Liver (tissue), 9 donors: Measurements from ENCODE around the gene PLPP4. TPM values are rescaled to one million over a fixed set of nuclear protein-coding genes. Genes with fewer than 3 reads are reported as not detected.

Source experiments
- DNase-seq: peaks from one replicate; pipeline ENCODE4 v3.0.0-alpha.2; 2017; ENCODE audit warnings: low spot score
- H3K27ac ChIP-seq, 2 donors: one replicate each; pipeline ENCODE4 v1.7.0; 2013; ENCODE audit warnings: inconsistent platforms in 2 of 2, low read length in 2 of 2, control low read depth in 1 of 2, low read depth in 1 of 2, mild to moderate bottlenecking in 1 of 2
- H3K27me3 ChIP-seq, 4 donors: one replicate each; pipeline versions ENCODE4 v1.6.1 to v1.7.0; 2013; ENCODE audit warnings: low read length in 3 of 4, inconsistent platforms in 1 of 4, mild to moderate bottlenecking in 1 of 4, moderate library complexity in 1 of 4; ENCODE audit not compliant: control insufficient read depth in 4 of 4, insufficient read depth in 4 of 4
- H3K36me3 ChIP-seq, 4 donors: one replicate each; pipeline versions ENCODE4 v1.6.1 to v1.7.0; 2013; ENCODE audit warnings: low read length in 3 of 4, mild to moderate bottlenecking in 3 of 4, low read depth in 1 of 4, moderate library complexity in 1 of 4; ENCODE audit not compliant: control insufficient read depth in 4 of 4, insufficient read depth in 3 of 4
- H3K4me1 ChIP-seq, 4 donors: one replicate each; pipeline versions ENCODE4 v1.6.1 to v1.7.0; 2013; ENCODE audit warnings: low read length in 3 of 4, mild to moderate bottlenecking in 3 of 4, moderate library complexity in 1 of 4; ENCODE audit not compliant: control insufficient read depth in 4 of 4, insufficient read depth in 4 of 4
- H3K4me3 ChIP-seq, 3 donors: one replicate each; pipeline versions ENCODE4 v1.6.1 to v1.7.0; 2013; ENCODE audit warnings: low read length in 3 of 3, control low read depth in 1 of 3, low read depth in 1 of 3, mild to moderate bottlenecking in 1 of 3
- H3K9ac ChIP-seq, 2 donors: one replicate each; pipeline ENCODE4 v1.7.0; 2013; ENCODE audit warnings: low read length in 2 of 2, mild to moderate bottlenecking in 2 of 2, moderate library complexity in 2 of 2, control low read depth in 1 of 2, low read depth in 1 of 2
- H3K9me3 ChIP-seq, 4 donors: one replicate each; pipeline versions ENCODE4 v1.6.1 to v1.7.0; 2013; ENCODE audit warnings: low read length in 3 of 4; ENCODE audit not compliant: control insufficient read depth in 4 of 4
- EGR1 ChIP-seq, 2 donors: IDR thresholded peaks; 2 replicates each; pipeline ENCODE4 v1.6.1; 2016 to 2018; ENCODE audit warnings: antibody characterized with exemption in 2 of 2, low read depth in 2 of 2
- FOXA1 ChIP-seq: IDR thresholded peaks from 2 replicates; pipeline ENCODE4 v1.6.1; 2016; ENCODE audit warnings: antibody characterized with exemption
- FOXA2 ChIP-seq: IDR thresholded peaks from 2 replicates; pipeline ENCODE4 v1.6.1; 2016; ENCODE audit warnings: antibody characterized with exemption
- HNF4A ChIP-seq, 2 donors: conservative IDR thresholded peaks; 2 replicates each; pipeline ENCODE4 v1.6.1; 2016; ENCODE audit warnings: antibody characterized with exemption in 2 of 2, mild to moderate bottlenecking in 2 of 2
- NR2F2 ChIP-seq: IDR thresholded peaks from 2 replicates; pipeline ENCODE4 v1.6.1; 2016; ENCODE audit warnings: antibody characterized with exemption
- RAD21 ChIP-seq, 2 donors: IDR thresholded peaks; 2 replicates each; pipeline ENCODE4 v1.6.1; 2016; ENCODE audit warnings: antibody characterized with exemption in 2 of 2, mild to moderate bottlenecking in 2 of 2
- RXRA ChIP-seq, 2 donors: IDR thresholded peaks; 2 replicates each; pipeline ENCODE4 v1.6.1; 2017 to 2018; ENCODE audit warnings: antibody characterized with exemption in 2 of 2, mild to moderate bottlenecking in 1 of 2
- SP1 ChIP-seq: IDR thresholded peaks from 2 replicates; pipeline ENCODE4 v1.6.1; 2018; ENCODE audit warnings: antibody characterized with exemption, mild to moderate bottlenecking
- YY1 ChIP-seq: IDR thresholded peaks from 2 replicates; pipeline ENCODE4 v1.6.1; 2016; ENCODE audit warnings: antibody characterized with exemption, mild to moderate bottlenecking
- WGBS: extraction: QIAGEN DNeasy Blood & Tissue Kit; methylation state at CpG from one replicate; pipeline ENCODE4 v1.1.7; 2013; 5-methylcytosine and 5-hydroxymethylcytosine counted together
- polyA plus RNA-seq, 2 donors: library from polyadenylated mRNA; stranded (reverse) in 1 of 2; unstranded in 1 of 2; fragments of 200-250 nt in 1 of 2; fragments of >200 nt in 1 of 2; fragmentation: Nextera tagmentation in 1 of 2; extraction: Ambion mirVana in 1 of 2; gene quantifications; one replicate each; pipeline versions ENCODE4 v1.2.1 to v1.2.3, GENCODE V29; 2013 to 2015
- total RNA-seq, 2 donors: library from RNA; depleted of rRNA; stranded (reverse); fragments of >200 nt; gene quantifications; one replicate each; pipeline ENCODE4 v1.2.3, GENCODE V29; 2014
- TF ChIP-seq, protein P1 (sequence below): IDR thresholded peaks from 2 replicates; pipeline ENCODE4 v1.6.1; 2016; ENCODE audit warnings: antibody characterized with exemption, mild to moderate bottlenecking
- TF ChIP-seq, protein P2 (sequence below): IDR thresholded peaks from 2 replicates; pipeline ENCODE4 v1.6.1; 2016; ENCODE audit warnings: antibody characterized with exemption
- TF ChIP-seq, protein P3 (sequence below): IDR thresholded peaks from 2 replicates; pipeline ENCODE4 v1.6.1; 2016; ENCODE audit warnings: antibody characterized with exemption
- TF ChIP-seq, protein P4 (sequence below): fragments of 150-350 bp; IDR thresholded peaks from 2 replicates; pipeline ENCODE4 v1.5.1; 2017; ENCODE audit warnings: improper control_type of control experiment, low read depth, low read length; ENCODE audit not compliant: missing input control
- donor health status: healthy.
- donor health status: healthy.
- donor health status: healthy.
- donor health status: healthy.
- donor health status: healthy.

PLPP4 gene
- total and polyA plus RNA-seq, 4 donors, result 0.14 to 2.8 (median 0.93) TPM

DNA sequence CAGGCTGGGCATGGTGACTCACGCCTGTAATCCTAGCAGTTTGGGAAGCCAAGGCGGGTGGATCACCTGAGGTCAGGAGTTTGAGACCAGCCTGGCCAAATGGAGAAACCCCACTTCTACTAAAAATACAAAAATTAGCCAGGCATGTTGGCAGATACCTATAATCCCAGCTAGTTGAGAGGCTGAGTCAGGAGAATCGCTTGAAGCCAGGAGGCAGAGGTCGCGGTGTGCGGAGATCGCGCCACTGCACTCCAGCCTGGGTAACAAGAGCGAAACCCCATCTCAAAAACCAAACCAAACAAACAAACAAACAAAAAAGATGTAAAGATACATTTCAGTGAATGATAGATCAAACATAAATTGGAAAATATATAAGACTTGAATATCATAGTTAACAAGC is 105.9 kb downstream of the PLPP4 start:
- H3K4me1 ChIP-seq, result no peaks in the 10 kb centered on the region
- no peak overlapping the region for H3K27ac ChIP-seq
- H3K9me3 ChIP-seq, result no peaks in the 10 kb centered on the region
- H3K27me3 ChIP-seq, result no peaks in the 10 kb centered on the region
- no peaks in the 10 kb centered on the region for H3K36me3 ChIP-seq
- 91% methylated on average over 9 of the region's 9 CpGs for WGBS
- no peak overlapping the region for H3K9ac ChIP-seq
- H3K4me3 ChIP-seq, result no peak overlapping the region
- no peak for DNase-seq
- TF ChIP-seq, protein P1, sequence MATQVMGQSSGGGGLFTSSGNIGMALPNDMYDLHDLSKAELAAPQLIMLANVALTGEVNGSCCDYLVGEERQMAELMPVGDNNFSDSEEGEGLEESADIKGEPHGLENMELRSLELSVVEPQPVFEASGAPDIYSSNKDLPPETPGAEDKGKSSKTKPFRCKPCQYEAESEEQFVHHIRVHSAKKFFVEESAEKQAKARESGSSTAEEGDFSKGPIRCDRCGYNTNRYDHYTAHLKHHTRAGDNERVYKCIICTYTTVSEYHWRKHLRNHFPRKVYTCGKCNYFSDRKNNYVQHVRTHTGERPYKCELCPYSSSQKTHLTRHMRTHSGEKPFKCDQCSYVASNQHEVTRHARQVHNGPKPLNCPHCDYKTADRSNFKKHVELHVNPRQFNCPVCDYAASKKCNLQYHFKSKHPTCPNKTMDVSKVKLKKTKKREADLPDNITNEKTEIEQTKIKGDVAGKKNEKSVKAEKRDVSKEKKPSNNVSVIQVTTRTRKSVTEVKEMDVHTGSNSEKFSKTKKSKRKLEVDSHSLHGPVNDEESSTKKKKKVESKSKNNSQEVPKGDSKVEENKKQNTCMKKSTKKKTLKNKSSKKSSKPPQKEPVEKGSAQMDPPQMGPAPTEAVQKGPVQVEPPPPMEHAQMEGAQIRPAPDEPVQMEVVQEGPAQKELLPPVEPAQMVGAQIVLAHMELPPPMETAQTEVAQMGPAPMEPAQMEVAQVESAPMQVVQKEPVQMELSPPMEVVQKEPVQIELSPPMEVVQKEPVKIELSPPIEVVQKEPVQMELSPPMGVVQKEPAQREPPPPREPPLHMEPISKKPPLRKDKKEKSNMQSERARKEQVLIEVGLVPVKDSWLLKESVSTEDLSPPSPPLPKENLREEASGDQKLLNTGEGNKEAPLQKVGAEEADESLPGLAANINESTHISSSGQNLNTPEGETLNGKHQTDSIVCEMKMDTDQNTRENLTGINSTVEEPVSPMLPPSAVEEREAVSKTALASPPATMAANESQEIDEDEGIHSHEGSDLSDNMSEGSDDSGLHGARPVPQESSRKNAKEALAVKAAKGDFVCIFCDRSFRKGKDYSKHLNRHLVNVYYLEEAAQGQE, result no peak
- TF ChIP-seq, protein P2, sequence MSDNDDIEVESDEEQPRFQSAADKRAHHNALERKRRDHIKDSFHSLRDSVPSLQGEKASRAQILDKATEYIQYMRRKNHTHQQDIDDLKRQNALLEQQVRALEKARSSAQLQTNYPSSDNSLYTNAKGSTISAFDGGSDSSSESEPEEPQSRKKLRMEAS, result no peak
- TF ChIP-seq, protein P3, sequence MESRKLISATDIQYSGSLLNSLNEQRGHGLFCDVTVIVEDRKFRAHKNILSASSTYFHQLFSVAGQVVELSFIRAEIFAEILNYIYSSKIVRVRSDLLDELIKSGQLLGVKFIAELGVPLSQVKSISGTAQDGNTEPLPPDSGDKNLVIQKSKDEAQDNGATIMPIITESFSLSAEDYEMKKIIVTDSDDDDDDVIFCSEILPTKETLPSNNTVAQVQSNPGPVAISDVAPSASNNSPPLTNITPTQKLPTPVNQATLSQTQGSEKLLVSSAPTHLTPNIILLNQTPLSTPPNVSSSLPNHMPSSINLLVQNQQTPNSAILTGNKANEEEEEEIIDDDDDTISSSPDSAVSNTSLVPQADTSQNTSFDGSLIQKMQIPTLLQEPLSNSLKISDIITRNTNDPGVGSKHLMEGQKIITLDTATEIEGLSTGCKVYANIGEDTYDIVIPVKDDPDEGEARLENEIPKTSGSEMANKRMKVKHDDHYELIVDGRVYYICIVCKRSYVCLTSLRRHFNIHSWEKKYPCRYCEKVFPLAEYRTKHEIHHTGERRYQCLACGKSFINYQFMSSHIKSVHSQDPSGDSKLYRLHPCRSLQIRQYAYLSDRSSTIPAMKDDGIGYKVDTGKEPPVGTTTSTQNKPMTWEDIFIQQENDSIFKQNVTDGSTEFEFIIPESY, result no peak
- TF ChIP-seq RXRA (IDR thresholded peaks at IDR 0.05) (no peak), NR2F2 (no peak), SP1 (no peak), RAD21 (IDR thresholded peaks at IDR 0.05) (no peak)

DNA sequence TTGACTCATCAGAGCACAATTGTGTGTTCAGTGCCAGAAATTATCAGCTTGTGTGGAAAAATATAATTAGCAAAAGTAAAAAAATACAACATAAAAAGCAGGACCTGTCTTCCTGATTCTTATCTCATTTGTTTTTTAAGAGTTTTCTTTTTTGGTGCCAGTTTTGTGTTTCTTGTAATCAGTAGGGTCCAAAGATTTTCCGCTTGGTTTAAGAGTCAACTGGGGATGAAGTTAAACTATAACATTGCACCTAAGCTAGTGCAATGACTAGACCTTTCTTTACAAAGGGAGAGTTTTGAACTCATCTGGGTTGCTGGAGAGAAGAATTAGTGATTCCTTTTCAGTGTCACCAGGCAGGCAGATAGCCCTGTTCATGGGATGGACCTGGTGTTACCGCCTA is 113.4 kb downstream of the PLPP4 start:
- Histone ChIP-seq H3K4me1 (no peaks in the 10 kb centered on the region), H3K36me3 (no peaks in the 10 kb centered on the region), H3K4me3 (no peak overlapping the region), H3K9me3 (no peaks in the 10 kb centered on the region), H3K27ac (no peak overlapping the region), H3K9ac (no peak overlapping the region), H3K27me3 (no peaks in the 10 kb centered on the region)
- WGBS, result 69% methylated on average over 2 of the region's 2 CpGs
- TF ChIP-seq, protein P4, sequence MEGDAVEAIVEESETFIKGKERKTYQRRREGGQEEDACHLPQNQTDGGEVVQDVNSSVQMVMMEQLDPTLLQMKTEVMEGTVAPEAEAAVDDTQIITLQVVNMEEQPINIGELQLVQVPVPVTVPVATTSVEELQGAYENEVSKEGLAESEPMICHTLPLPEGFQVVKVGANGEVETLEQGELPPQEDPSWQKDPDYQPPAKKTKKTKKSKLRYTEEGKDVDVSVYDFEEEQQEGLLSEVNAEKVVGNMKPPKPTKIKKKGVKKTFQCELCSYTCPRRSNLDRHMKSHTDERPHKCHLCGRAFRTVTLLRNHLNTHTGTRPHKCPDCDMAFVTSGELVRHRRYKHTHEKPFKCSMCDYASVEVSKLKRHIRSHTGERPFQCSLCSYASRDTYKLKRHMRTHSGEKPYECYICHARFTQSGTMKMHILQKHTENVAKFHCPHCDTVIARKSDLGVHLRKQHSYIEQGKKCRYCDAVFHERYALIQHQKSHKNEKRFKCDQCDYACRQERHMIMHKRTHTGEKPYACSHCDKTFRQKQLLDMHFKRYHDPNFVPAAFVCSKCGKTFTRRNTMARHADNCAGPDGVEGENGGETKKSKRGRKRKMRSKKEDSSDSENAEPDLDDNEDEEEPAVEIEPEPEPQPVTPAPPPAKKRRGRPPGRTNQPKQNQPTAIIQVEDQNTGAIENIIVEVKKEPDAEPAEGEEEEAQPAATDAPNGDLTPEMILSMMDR, result no peak
- no peak for TF ChIP-seq EGR1 (IDR thresholded peaks at IDR 0.05; ENCODE audit: low read depth in 2 of 2)
- TF ChIP-seq FOXA2, result no peak
- TF ChIP-seq HNF4A (conservative IDR thresholded peaks at IDR 0.05), result no peak
- TF ChIP-seq FOXA1, result no peak
- no peak for TF ChIP-seq NR2F2
- no peak for TF ChIP-seq YY1
- TF ChIP-seq, protein P1, result no peak
- DNase-seq, result no peak
